HG02588 (cell line): ENCODE data around the gene EFCAB6.

Experiments
- ATAC-seq: cut with Tn5 transposase; IDR thresholded peaks from one replicate; pipeline ENCODE4 v1.9.1; 2021; ENCODE audit warnings: mild to moderate bottlenecking, moderate library complexity; ENCODE audit not compliant: unreplicated experiment

The EFCAB6 gene

GRCh38 chr22:43642319-43643206 is 169.5 kb downstream of the EFCAB6 start:
- no peak for ATAC-seq

- ATAC-seq = no peak
Observed at GRCh38 chr22:43639228-43639948, 172.7 kb downstream of the EFCAB6 start.

DNA sequence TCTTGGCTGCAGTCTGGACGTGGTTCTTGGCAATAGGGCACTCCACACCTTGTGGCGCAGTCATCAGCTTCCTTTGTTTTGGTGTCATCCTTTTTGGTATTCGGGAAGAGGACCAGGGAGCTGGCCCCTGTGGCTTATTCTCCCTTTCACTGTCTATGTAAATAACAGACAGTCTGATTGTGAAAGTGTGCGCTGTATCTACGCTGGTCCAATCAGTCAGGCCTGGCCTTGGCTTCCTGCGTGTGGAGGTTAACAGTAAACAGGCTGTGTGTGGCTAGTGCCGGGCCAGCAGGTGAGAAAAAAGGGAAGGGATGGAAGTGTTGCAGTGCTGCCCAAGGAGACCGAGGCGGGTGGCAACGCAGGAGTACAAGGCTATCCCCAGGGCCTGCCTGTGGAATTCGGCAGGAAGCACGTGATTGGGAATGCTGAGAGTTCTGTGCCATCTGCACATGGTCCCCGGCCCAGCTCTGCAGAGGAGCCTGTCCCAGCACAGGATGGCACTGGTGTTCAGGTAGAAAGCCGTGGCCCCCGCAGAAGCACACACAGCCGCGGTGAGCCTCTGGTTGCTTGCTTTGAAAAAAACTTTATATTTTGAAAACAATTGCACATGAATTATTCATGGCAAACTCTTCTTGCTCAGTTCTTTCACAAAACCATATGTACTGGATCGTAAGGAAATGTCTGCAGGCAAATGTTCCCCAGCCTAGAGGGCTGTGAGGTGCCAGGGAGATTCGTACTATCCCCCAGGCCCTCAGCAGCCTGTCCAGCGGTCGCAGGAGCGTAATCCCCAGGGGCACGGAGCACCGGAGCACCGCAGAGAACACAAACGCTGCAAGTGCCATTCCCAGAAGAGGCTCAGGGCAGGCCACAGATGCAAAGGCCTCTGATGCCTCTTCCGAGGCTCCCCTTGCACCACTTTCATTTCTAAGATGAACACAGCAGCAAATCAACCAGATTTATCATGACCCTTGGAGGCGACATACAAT is 174.5 kb downstream of the EFCAB6 start:
- ATAC-seq = no peak

GRCh38 chr22:43636086-43636485 is 176.0 kb downstream of the EFCAB6 start:
- no peak for ATAC-seq

DNA sequence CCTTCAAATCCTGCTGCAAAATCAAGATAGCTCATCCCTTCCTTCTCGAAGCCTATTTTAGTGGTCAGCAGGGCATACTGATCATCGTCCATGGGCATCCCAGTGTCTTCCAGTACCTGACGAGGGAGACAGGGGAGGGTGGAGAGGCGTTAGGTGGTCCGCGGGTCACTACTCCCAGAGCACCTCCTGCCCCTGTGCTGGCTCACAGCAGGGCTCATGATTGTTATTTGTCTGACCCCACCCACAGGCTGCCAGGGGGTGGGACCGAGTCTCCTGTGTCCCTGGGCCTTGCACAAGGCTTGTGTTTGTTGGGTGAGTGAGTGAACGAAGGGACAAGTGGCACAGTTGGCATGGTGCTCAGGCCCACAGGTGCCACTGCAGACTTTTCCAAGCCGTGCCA is 177.0 kb downstream of the EFCAB6 start:
- no peak for ATAC-seq

DNA sequence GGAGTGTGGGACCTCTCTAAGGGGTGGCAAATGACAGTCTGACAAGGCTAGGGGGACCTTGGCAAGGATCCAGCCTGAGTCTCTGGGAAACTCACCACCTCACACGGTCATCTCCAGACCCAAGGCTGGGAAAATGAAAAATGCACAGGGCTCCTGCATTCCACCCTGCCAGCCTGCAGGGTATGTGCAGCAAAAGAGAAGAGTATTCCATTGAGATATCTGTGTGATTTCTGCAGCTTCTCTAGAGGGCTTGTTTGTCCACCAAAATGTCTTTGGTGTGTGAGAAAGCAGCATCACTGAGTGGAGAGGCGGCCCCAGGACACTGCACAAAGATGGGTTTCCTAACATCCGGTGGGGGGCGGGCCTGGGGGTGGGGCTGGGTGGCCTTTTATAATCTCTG is 177.8 kb downstream of the EFCAB6 start:
- no peak for ATAC-seq

GRCh38 chr22:43633631-43634285 is 178.3 kb downstream of the EFCAB6 start:
- no peak for ATAC-seq

- ATAC-seq = no peak
Observed at GRCh38 chr22:43631846-43632245, 180.3 kb downstream of the EFCAB6 start.

GRCh38 chr22:43631201-43631600 is 180.9 kb downstream of the EFCAB6 start:
- no peak for ATAC-seq

DNA sequence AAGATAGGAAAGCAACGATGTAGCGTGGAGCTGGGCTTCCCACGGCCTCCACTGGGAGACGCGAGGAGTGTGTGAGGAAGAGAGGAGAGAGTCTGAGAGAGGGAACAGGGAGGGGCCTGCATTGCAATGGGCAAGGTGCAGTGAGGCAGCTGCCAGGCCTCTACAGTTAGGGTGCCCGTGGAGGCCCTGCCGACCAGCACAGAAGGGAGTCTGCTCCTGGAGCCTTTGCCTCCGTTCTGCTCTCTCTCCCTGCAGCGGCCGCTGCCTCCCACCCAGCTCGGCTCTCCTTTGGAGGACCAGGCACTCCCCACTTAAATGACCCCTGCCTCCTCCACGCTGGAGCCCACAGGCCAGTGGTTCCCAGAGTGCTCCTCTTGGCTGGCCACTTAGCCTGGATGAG is 181.7 kb downstream of the EFCAB6 start:
- no peak for ATAC-seq

DNA sequence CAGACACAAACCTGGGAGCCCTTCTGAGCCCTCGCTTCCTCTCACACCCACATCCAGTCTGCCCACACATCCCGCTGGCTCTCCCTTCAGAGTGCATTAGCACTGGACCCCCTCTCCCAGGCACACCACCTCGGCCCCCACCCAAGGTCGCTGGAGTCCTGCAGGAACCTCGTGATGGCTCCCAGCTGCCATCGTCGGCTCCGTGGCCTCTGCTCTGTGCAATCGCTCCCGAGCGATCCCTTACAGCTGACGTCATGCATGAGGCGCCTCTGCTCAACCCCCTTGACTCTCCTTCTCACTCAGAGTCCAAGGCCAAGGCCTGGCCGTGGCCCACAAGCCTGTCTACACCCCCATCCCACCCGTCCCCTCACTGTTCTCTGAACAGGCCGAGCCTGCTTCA is 183.9 kb downstream of the EFCAB6 start:
- no peak for ATAC-seq

DNA sequence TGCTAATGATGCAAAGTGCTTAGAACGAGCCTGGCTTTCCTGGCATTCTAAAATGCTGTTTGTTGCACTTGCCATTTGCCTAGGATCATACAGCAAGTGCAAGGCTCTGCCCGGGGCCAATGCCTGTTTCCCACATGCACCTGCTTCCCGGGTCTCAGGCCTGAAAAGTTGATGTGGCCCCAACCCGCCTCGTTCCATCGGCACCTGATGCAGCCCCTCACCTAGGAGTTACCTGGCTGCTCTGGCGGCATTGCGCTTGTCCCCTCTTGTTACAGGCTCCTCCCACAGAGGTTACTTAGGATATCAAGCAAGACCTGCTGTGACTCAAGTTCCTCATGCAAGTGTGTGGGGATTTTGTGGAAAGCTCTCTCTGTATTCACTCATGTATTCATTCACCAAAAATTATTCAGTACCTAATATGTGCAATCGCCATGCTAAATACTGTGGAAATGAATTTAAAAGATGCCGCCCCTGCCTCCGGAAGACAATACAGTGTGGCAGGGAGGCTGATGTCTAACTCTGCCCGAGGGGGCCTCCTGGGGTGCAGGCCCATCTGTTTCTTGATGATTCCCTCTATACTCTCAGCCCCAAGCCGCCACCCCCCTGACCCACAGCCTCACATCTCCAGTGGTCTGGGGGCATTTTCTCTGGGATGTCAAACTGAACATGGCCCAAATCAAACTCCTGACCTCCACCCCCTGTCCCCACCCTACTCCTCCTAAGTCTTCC is 184.5 kb downstream of the EFCAB6 start:
- no peak for ATAC-seq

DNA sequence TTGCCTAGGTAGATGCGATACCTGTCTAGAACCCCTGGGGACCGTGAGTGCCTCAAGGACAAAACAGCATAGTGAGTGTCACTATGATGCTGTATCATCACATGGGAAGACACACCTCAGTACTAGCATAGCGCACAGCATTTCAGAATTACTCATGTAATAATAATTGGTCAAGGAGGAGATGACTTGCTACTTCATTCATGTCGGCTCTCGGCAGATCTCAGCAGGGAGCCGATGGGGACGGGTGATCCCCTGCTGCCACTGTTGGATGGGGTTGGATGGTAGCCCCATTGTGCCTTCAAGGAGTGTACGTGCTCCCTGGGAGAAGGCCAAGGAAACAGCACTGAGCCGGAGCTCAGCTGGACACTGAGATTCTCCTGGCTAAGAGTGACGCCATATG is 186.9 kb downstream of the EFCAB6 start:
- ATAC-seq = no peak

GRCh38 chr22:43624144-43624998 is 187.7 kb downstream of the EFCAB6 start:
- no peak for ATAC-seq

GRCh38 chr22:43622886-43623285 is 189.2 kb downstream of the EFCAB6 start:
- ATAC-seq = no peak

- no peak for ATAC-seq
Observed at GRCh38 chr22:43620197-43620596, 191.9 kb downstream of the EFCAB6 start.

DNA sequence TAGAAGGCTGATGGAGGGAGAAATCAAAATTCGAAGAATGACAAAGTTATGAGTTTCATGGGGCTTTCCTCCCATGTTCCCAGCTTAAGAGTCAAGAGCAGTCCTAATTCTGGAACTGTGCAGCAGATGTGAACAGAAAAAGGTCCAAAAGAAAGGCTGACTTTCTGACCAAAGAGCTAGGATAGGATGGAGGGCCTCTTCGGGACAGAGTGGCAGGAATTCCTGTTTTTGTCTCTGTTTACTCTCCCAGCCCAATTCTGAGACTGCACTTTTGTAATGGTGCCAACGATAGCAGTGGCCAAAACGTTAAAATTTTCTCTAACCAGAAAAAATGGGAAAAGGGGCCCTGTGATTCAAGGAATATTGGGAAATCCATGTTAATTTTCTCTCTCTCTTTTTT is 193.6 kb downstream of the EFCAB6 start:
- ATAC-seq = no peak

- ATAC-seq = no peak
Observed at GRCh38 chr22:43616645-43617044, 195.5 kb downstream of the EFCAB6 start.

DNA sequence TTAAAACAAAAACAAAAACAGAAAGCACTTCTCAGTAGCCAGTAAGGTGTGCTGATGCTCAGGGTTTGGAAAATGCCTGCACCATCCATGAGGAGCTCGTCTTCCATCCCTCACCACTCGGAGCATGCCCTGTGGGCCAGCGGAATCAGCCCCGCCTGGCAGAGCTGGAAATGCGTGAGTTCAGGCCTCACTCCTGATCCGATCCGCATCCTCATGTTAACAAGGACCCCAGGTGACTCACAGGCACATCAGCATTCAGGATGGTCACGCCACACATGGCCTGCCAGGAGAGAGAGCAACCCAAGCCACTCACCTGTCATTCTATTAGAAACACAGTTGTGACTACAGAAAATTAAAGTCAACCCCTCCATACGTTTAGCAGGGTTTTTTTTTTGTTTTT is 211.8 kb downstream of the EFCAB6 start:
- ATAC-seq = no peak
